AG08395 (cell line): ENCODE data around the gene ZFP92.
"Not testable (repeated sequence)": the region's sequence is repeated elsewhere in the genome, so short reads cannot be mapped to it uniquely, and the experiment has no call there.

Experiments
- DNase-seq: peaks from one replicate; pipeline ENCODE4 v3.0.0; 2012; ENCODE audit warnings: mixed read lengths, low spot score

ZFP92 gene, protein sequence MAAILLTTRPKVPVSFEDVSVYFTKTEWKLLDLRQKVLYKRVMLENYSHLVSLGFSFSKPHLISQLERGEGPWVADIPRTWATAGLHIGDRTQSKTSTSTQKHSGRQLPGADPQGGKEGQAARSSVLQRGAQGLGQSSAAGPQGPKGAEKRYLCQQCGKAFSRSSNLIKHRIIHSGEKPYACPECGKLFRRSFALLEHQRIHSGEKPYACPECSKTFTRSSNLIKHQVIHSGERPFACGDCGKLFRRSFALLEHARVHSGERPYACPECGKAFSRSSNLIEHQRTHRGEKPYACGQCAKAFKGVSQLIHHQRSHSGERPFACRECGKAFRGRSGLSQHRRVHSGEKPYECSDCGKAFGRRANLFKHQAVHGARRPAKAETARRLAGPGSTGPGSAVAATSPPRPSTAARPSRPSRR

GRCh38 chrX:153411255-153411987 lies at the start of gene ZFP92:
Gene ZFP92 (plus strand): TSS chrX:153411472. CDS start chrX:153418323, 6,851 bp downstream.
- peak; percentile 37 for DNase-seq

- no peak for DNase-seq
Observed at GRCh38 chrX:153361781-153362397, 49.4 kb upstream of the ZFP92 start.

GRCh38 chrX:153365670-153366069 lies 45.6 kb upstream of the ZFP92 start:
- no peak for DNase-seq

DNA sequence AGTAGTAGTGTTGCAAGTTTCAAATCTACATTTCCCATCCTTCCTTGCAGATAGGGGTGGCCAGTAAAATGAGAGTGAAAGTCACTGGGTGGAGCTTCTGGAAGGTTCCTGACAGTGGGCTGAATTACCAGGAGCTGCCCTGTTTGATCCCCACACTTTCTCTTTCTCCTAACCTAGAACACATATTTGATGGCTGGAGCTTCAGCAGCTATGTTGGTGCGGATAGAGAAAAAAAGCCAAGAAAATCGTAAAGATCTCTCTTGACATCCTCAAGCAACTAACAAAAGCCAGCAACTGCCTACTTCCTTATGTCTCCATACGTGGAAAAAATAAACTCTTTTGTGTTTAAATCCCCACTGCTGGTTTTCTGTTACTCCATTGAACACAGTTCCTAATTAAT lies 45.2 kb upstream of the ZFP92 start:
- DNase-seq, result no peak

DNA sequence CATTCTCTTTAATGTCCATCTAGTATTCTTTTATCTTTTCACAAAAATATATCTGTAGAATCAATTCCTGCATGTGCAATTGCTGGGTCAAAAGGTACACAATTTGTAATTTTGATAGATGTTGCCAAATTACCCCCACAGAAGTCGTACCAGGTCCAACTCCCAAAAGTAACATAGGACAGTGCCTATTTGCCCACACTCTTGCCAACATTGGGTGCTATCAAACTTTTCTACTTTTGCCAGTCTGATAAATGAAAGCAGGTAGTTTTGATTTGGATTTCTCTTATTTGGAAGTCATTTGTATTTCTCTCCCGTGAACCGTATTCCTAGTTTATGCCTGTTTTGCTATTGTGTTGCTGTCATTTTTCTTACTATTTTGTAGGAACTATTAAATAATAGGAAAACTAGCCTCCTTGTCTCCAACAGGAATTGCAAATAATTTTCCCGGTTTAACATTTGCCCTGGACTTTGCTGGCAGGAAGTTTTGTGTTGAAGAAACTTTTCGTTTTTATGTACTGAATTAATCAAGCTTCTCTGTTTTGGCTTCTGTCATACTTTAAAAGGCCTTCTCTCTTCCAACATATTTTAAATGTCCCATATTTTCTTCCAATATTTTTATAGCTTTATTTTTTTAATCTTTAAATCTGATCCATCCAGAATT lies 44.3 kb upstream of the ZFP92 start:
- DNase-seq, result no peak

DNA sequence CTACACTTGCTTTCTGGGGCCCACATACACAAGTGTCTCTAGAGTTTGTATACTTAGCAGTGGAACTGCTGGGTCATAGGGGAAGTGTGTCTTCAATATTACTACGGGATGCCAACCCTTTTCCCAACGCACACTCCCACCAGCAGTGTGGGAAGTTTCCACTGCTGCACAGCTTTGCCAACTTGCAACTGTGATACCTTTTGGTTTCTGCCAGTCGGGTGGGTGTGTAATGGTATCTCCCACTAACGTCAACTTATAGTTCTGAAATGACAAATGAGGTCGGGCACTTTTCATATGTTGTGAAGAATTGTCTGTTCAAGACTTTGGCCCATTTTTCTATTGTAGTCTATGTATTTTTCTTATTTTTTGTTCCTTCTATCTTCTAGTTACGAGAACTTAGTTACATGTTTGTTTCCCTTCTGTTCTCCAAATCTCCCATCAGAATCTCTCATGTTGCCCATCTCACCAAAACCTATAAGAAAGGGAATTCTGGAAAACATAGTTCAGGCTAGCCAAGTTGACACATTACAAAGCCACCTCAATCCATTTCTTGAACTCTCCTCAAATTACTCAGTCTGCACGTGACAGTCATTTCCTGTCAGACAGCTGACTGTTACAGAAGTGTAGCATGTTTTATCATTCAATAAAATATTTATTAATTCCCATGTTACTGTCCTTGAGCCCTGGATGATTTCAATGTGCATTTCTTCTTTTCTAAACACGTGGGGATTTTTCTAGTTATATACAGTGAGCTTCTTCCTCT lies 40.8 kb upstream of the ZFP92 start:
- DNase-seq, result no peak

- no peak for DNase-seq
Observed at GRCh38 chrX:153371256-153371655, 40.0 kb upstream of the ZFP92 start.

GRCh38 chrX:153372949-153373348 lies 38.3 kb upstream of the ZFP92 start:
- no peak for DNase-seq

- no peak for DNase-seq
Observed at GRCh38 chrX:153374426-153374825, 36.8 kb upstream of the ZFP92 start.

DNA sequence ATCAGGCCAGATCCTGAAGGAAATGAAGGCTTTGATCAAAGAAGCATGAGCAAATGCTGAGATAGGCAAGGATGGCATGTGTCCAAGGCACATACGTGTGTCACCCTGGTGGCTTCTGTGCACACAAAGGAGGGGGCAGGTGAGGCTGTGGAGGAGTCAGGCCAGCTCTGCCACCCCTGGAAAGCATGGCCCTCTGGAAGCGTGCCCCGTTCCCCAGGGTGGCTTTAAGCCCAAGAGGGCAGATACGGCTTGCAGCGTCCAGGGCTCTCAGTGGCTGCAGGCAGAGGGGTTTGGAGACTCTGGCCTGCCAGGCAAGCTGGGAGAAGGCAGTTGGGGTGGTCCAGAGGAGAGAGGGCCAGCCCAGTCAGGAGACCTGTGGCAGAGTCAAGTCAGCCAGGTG lies 35.7 kb upstream of the ZFP92 start:
- DNase-seq, result no peak

DNA sequence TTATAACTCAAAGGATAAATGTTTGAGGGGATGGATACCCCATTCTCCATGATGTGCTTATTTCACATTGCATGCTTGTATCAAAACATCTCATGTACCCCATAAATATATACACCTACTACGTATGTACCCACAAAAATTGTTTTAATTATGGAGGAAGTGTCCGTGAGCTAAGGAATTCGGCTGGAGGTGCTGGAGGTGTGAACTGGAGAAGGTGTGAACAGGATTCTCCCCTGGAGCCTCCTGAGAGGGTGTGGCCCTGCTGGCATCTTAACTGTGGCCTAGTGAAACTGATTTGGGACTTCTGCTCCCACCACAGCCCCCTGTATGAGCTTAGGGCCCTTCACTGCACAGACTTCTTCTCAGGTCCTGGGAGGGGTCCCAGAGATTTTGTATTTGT lies 33.5 kb upstream of the ZFP92 start:
- no peak for DNase-seq

- DNase-seq, result no peak
Observed at GRCh38 chrX:153378607-153379006, 32.7 kb upstream of the ZFP92 start.

DNA sequence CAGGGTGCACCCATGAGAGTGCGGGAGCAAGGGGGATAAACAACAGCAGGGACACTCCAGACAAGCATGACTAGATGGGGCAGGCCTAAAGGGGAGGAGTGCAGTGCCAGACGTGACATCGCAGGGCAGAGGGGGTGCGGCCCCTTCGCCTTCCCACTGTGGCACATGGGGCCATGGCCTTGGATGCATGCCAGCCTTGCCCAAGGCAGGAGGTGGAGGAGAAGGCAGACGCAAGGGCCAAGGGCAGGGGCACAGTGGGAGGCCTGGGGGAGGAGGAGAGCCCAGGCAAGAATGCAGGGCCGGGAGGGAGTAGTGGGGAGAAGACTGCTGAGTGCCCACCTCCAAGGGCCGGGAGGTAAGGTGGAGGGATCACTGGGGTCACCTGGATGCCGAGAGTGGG lies 31.8 kb upstream of the ZFP92 start:
- no peak for DNase-seq

DNA sequence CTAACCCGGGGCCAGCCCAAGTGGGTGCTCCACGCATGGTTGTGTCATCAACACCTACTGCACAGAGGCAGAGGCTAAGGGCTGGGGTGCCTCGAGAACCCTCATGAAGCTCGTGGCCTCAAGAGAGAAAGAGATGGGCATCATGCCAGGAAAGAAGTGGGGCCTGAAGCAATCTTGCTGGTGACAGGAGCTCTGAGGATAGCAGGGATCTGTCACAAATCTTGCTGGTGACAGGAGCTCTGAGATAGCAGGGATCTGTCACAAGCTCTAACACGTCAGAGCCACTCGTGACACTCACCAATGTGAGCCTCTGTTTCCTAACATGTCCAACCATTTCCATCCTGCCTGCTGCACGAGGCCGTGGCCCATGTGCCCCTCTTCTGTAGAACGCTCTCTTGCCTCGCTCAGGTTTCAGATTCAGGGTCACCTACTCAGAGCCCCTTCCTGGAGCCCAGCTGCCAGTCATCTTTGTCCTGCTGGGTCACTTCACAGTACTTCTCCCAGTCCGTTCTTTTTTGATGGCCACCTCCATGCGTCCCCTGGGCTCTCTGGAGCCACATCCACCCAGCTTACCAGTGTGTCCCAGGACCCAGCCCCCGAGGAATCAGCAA lies 31.2 kb upstream of the ZFP92 start:
- DNase-seq, result no peak

DNA sequence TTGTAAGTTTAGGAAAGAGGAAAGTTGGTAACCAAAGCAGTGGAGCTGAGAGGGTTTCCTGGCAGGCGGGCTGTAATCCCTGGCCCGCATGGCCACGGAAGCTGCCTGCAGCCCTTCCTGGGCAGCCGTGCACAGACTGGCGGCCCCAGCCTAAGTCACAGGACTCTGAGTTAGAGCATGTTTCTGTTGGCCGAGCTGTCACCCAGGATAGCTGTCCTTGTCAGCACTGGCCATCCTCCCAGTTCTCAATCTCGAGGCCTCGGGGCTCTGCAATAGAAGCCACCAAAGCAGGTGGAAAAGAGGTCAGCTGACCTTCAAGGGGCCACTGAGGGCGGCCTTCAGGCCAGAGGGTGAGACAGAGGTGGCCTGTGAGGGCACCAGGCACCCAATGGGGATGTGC lies 30.6 kb upstream of the ZFP92 start:
- DNase-seq, result no peak

GRCh38 chrX:153381684-153382532 lies 29.4 kb upstream of the ZFP92 start:
- peak; percentile 62 for DNase-seq

DNA sequence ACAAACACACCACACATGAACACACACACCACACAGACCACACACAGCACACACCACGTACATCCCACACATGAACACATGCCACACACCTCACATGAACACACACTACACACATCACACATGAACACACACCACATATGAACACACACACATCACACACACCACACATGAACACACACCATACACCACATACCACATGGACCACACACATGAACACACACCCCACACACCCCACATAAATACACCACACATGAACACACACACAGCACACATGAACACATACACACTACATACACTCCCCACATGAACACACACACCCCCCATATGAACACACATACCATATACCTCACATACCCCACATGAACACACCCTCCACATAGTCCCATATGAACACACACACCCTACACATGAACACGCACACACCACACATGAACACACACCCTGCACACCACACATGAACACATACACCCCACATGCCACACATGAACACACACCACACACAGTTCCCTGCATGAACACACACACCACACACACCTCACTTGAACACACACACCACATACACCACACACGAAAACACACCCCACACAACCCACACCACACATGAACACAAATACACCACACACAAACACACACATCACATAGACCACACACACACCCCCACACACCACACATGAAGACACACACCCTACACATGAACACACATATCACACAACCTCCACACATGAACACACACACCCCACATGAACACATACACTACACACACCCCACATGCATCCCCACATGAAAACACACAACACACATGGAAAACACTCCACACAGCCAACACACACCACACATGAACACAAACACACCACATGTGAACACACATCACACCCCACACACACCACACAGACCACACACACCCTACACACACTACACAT lies 28.4 kb upstream of the ZFP92 start:
- DNase-seq, result no peak

DNA sequence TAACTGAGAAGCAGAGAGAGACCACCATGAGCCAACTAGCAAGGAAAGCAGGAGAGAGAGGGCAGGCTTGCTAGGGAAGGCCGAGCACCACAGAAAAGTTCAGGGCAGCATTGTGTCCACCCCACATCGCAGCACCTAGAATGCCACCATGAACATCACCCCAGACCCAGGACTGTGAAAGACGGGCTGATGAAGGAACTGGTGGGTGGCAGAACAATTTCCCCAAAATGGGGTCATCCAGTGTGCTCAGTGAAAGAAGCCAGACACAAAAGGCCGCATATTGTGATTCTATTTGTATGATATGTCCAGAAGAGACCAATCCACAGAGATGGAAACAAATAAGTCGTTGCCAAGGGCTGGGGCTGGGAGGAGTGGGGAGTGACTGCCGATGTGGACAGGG lies 26.9 kb upstream of the ZFP92 start:
- DNase-seq, result no peak

DNA sequence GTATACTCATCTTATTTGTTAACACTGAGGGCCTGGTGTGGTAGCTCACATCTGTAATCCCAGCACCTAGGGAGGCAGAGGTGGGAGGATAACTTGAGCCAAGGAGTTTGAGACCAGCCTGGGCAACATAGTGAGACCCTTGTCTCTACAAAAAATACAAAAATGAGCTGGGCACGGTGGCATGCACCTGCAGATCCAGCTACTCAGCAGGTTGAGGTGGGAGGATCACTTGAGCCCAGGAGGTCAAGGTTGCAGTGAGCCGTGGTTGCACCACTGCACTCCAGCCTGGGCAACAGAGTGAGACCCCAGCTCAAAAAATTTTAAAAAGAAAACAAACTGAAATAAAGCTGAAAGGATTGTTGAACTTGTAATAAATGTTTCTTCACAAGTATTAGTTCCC lies 26.3 kb upstream of the ZFP92 start:
- not testable (repeated sequence) for DNase-seq
